Esophagus squamous epithelium (tissue), 5 donors: Measurements from ENCODE around the gene MBD3L2. TPM values are rescaled to one million over a fixed set of nuclear protein-coding genes. Genes with fewer than 3 reads are reported as not detected.
"Not testable (repeated sequence)": the region's sequence is repeated elsewhere in the genome, so short reads cannot be mapped to it uniquely, and the experiment has no call there.

ENCODE experiments used
- DNase-seq: peaks from one replicate; lab custom pipeline; 2025; lab: John Stamatoyannopoulos, UW
- H3K27ac ChIP-seq, 4 donors: fragments of 200-600 bp; sonication (generic); one replicate each; pipeline ENCODE4 v1.5.1; 2016 to 2019; ENCODE audit warnings: mild to moderate bottlenecking in 1 of 4
- H3K27me3 ChIP-seq, 4 donors: fragments of 200-600 bp; sonication (generic); 1 replicate in 3 of 4; 2 replicates in 1 of 4; pipeline versions ENCODE4 v1.5.1 to v1.6.0; 2017 to 2021; ENCODE audit warnings: antibody characterized with exemption in 1 of 4
- H3K36me3 ChIP-seq, 3 donors: fragments of 200-600 bp; sonication (generic); one replicate each; pipeline ENCODE4 v1.5.1; 2016 to 2019
- H3K4me1 ChIP-seq, 3 donors: fragments of 200-600 bp; sonication (generic); one replicate each; pipeline ENCODE4 v1.5.1; 2017 to 2019
- H3K4me3 ChIP-seq, 4 donors: fragments of 200-600 bp; sonication (generic); 1 replicate in 3 of 4; 2 replicates in 1 of 4; pipeline ENCODE4 v1.5.1; 2016 to 2019; ENCODE audit warnings: mild to moderate bottlenecking in 2 of 4, moderate library complexity in 1 of 4
- H3K9me3 ChIP-seq, 3 donors: fragments of 200-600 bp; sonication (generic); one replicate each; pipeline ENCODE4 v1.5.1; 2016 to 2019
- POLR2A ChIP-seq, 4 donors: fragments of 450-650 bp; IDR thresholded peaks; one replicate each; pipeline ENCODE4 v1.6.1; 2017; ENCODE audit warnings: antibody characterized with exemption in 4 of 4, mild to moderate bottlenecking in 4 of 4, moderate library complexity in 3 of 4
- WGBS, 2 donors: methylation state at CpG; one replicate each; pipeline ENCODE4 v1.1.5; 2018; 5-methylcytosine and 5-hydroxymethylcytosine counted together
- intact Hi-C: fragments of 100-400 bp; cut with DNase I; formaldehyde crosslinking; loops from one replicate; pipeline ENCODE4 v1.15.0; 2022
- total RNA-seq, 4 donors: library from RNA; depleted of rRNA; stranded (reverse); fragments of >200 nt; gene quantifications; one replicate each; pipeline ENCODE4 v1.1.0, GENCODE V29; 2016
- TF ChIP-seq, protein P1 (sequence below), 6 experiments: fragments of 450-650 bp in 4 of 6; fragments of 200-600 bp in 2 of 6; sonication (generic) in 2 of 6; IDR thresholded peaks; one replicate each; pipeline ENCODE4 v1.5.1; 2016 to 2019; ENCODE audit warnings: antibody characterized with exemption in 6 of 6, mild to moderate bottlenecking in 4 of 6, moderate library complexity in 4 of 6
- donor health status: DM: yes; HTN: yes; CAD: no.

The MBD3L2 gene
- total RNA-seq, 4 donors from 2014 or later = not detected

DNA sequence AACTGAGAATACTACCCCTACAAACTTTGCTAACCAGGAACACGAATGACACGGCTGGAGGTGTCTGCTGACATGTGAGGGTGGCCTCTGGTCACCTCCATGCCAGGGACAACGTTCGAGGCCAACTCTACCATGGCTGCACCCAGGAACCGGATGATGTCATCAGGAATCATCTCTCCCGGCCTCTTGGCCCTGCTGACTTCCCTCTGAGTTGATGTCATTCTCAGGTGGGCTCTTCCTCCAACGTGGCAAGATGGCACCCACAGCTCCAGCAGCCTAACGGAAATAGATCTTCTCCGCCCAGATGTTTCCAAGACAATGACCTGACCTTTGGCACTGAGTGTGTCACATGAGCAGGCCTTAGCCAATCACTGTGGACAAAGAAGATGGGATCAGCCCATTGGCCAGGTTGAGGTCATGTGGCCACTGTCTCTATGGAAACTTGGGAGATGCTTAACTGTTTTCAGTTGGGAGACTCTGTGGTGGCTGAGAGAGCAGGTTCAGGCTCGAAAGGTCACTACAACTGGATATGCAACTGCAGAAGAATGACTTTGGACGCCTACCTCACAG, 42.9 kb upstream of the MBD3L2 start:
- DNase-seq = no peak
- Histone ChIP-seq H3K4me1 (no peaks in the 10 kb centered on the region), H3K27me3 (peaks cover 0 to 7% (median 0%) of the 10 kb centered on the region in 4 donors), H3K27ac (no peak overlapping the region), H3K9me3 (no peaks in the 10 kb centered on the region), H3K36me3 (no peaks in the 10 kb centered on the region), H3K4me3 (no peak overlapping the region)
- WGBS, 2 donors = 70 to 83% methylated on average over 6 to 8 of the region's 11 CpGs
- no peak for TF ChIP-seq POLR2A (IDR thresholded peaks at IDR 0.05)
- TF ChIP-seq, protein P1, sequence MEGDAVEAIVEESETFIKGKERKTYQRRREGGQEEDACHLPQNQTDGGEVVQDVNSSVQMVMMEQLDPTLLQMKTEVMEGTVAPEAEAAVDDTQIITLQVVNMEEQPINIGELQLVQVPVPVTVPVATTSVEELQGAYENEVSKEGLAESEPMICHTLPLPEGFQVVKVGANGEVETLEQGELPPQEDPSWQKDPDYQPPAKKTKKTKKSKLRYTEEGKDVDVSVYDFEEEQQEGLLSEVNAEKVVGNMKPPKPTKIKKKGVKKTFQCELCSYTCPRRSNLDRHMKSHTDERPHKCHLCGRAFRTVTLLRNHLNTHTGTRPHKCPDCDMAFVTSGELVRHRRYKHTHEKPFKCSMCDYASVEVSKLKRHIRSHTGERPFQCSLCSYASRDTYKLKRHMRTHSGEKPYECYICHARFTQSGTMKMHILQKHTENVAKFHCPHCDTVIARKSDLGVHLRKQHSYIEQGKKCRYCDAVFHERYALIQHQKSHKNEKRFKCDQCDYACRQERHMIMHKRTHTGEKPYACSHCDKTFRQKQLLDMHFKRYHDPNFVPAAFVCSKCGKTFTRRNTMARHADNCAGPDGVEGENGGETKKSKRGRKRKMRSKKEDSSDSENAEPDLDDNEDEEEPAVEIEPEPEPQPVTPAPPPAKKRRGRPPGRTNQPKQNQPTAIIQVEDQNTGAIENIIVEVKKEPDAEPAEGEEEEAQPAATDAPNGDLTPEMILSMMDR (IDR thresholded peaks at IDR 0.05) = no peak
- intact Hi-C loops = no loop called here

DNA sequence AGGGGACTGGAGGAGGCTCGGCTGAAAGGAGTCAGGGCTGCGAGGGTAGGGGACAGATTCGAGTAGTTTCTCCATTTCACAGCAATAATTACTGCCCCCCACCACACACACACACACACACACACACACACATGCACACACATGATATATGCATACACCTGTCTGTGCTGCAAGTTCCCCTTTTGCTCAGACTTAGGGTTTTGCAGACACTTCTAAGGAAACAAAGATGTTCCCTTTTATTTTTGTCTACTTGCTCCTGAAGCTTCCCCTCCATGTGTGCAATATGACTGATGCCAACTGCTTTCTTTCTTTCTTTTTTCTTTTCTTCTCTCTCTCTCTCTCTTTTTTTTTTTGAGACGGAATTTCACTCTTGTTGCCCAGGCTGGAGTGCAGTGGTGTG, 41.3 kb upstream of the MBD3L2 start:
- Histone ChIP-seq H3K27ac (no peak overlapping the region), H3K4me3 (no peak overlapping the region), H3K36me3 (no peaks in the 10 kb centered on the region), H3K9me3 (no peaks in the 10 kb centered on the region), H3K4me1 (no peaks in the 10 kb centered on the region), H3K27me3 (no peaks in the 10 kb centered on the region)
- intact Hi-C loops = no loop called here
- DNase-seq = no peak
- 30 to 43% methylated on average over 4 of the region's 4 CpGs for WGBS, 2 donors
- TF ChIP-seq, protein P1 (IDR thresholded peaks at IDR 0.05) = no peak
- TF ChIP-seq POLR2A (IDR thresholded peaks at IDR 0.05) = no peak

DNA sequence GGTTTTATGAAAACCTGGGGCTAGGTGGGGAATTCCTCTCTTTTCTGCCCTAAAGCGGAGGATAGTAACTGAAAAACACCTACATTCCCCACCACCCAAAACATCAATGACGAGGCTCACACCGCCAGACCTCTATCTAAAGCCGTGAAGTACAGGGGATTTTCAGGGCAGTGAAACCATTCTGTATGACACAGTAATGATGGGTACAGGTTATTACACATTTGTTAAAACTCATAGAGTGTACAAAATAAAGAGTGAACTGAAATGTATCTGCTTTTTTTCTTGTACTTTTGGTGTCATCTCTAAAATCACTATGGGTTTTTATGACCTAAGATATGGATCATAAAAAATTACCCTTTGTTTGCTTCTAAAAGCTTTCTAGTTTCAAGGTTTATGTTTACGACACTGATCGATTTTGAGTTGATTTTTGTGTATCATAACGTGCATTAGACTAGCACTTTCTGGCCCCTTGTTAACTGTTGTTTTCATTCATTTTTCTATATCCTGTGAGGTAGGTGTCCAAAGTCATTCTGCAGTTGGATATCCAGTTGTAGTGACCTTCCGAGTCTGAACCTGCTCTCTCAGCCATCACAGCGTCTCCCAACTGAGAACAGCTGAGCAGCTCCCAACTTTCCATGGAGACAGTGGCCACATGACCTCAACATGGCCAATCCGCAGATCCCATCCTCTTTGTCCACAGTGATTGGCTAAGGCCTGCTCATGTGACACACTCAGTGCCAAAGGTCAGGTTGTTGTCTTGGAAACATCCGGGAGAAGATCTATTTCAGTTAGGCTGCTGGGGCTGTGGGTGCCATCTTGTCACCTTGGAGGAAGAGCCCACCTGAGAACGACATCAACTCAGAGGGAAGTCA, 38.2 kb upstream of the MBD3L2 start:
- TF ChIP-seq, protein P1 (IDR thresholded peaks at IDR 0.05) = no peak
- TF ChIP-seq POLR2A (IDR thresholded peaks at IDR 0.05) = no peak
- H3K4me3 ChIP-seq = no peak overlapping the region
- peaks cover 0 to under 1% (median 0%) of the 10 kb centered on the region in 4 donors for H3K27me3 ChIP-seq
- no peaks in the 10 kb centered on the region for H3K9me3 ChIP-seq
- intact Hi-C loops = no loop called here
- no peak for DNase-seq
- 75 to 90% methylated on average over 10 to 11 of the region's 12 CpGs for WGBS, 2 donors
- no peaks in the 10 kb centered on the region for H3K36me3 ChIP-seq
- H3K4me1 ChIP-seq = no peaks in the 10 kb centered on the region
- H3K27ac ChIP-seq = no peak overlapping the region

DNA sequence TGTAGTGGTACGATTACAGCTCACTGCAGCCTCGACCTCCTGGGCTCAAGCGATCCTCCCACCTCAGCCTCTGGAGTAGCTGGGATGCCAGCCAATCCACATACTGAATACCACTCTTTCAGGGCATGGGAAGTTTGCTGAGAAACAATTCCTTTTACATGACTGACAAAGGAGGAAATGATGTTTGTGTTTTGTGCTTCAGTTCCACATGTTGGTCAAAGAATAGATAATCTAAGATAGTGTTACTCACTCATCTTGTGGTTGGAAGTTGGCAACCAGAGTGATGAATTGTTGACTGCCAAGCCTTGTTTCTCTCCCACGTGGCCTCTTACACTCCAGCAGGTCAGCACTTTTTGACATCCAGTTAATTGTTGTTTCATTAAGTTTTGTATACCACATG, 35.4 kb upstream of the MBD3L2 start:
- Histone ChIP-seq H3K36me3 (no peaks in the 10 kb centered on the region), H3K9me3 (no peaks in the 10 kb centered on the region), H3K27me3 (peaks cover 0 to 5% (median 0%) of the 10 kb centered on the region in 4 donors), H3K27ac (no peak overlapping the region), H3K4me1 (no peaks in the 10 kb centered on the region), H3K4me3 (no peak overlapping the region)
- TF ChIP-seq POLR2A (IDR thresholded peaks at IDR 0.05) = no peak
- TF ChIP-seq, protein P1 (IDR thresholded peaks at IDR 0.05) = no peak
- WGBS, 2 donors = 47 to 57% methylated on average over 4 of the region's 4 CpGs
- no peak for DNase-seq
- intact Hi-C loops = no loop called here

DNA sequence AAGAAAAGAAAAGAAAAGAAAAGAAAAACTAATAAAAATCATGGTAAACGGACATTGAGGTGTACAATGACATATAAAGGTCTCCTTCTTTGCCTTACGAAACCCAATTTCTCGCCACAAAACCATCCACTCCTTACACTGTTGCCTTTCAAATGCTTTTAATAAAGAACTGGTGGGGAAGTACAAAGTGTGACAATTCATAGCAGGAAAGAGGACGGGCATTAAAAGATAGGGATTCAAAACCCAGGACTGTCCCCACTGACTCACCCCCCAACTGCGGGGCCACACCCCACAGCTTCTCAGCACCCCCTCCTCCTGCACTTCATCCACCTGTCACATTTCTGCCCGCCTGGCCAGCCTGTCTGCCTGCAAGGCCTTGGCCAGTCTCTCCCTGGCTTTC, 30.3 kb upstream of the MBD3L2 start:
- no peaks in the 10 kb centered on the region for H3K36me3 ChIP-seq
- H3K27me3 ChIP-seq = peaks cover 0 to 5% (median 0%) of the 10 kb centered on the region in 4 donors
- WGBS, 2 donors = 66 to 70% methylated on average over 4 to 6 of the region's 6 CpGs
- TF ChIP-seq, protein P1 (IDR thresholded peaks at IDR 0.05) = no peak
- TF ChIP-seq POLR2A (IDR thresholded peaks at IDR 0.05) = no peak
- H3K4me3 ChIP-seq = no peak overlapping the region
- intact Hi-C loops = no loop called here
- no peaks in the 10 kb centered on the region for H3K9me3 ChIP-seq
- H3K27ac ChIP-seq = no peak overlapping the region
- DNase-seq = no peak
- no peaks in the 10 kb centered on the region for H3K4me1 ChIP-seq

DNA sequence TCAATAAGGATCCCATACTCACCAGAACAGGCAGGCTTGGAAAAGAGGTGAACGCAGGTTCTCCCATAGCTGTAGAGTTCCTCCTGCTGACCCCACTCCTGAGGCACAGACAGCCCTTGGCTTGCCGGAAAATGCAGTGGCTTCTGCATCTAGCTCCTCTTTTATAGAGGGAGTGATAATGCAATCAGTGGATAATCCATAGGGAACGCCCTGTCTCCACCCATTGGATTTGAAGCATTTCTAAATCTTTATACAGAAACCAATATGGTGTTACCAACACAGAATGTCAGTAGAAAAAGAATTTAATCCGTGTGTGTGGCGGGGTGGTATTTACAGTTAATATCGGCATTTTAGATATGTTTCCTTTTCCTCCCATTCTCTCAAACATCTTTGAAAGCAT, 27.8 kb upstream of the MBD3L2 start, which contains the start of gene MBD3L2B:
Gene MBD3L2B (minus strand): TSS at position 101 of the 400 bp plus-strand sequence. CDS start 34 bp downstream, at position 67.
- DNase-seq, H3K4me1 ChIP-seq, H3K27me3 ChIP-seq, H3K36me3 ChIP-seq, H3K4me3 ChIP-seq, H3K9me3 ChIP-seq, intact Hi-C loops, H3K27ac ChIP-seq: not testable (repeated sequence)
- no CpG with 5 or more reads among the region's 6 CpGs for WGBS, 2 donors

GRCh38 chr19:7028790-7029189, 20.3 kb upstream of the MBD3L2 start:
- H3K27me3 ChIP-seq, H3K27ac ChIP-seq, H3K4me3 ChIP-seq, H3K4me1 ChIP-seq, DNase-seq, H3K9me3 ChIP-seq, intact Hi-C loops, H3K36me3 ChIP-seq: not testable (repeated sequence)
- no CpG with 5 or more reads among the region's 1 CpG for WGBS, 2 donors
